CD4-positive, alpha-beta T cell treated with Interleukin-2 at 100 ng/mL for 4 hours (primary cell): ENCODE measurements around the gene MAP3K2.
A peak's percentile ranks its signal among the peaks of the same experiment; 100 is the strongest.
"Not testable (repeated sequence)": the region's sequence is repeated elsewhere in the genome, so short reads cannot be mapped to it uniquely, and the experiment has no call there.

ENCODE experiments used
- DNase-seq: peaks from one replicate; pipeline ENCODE4 v3.0.0-alpha.2; 2020; ENCODE audit warnings: low spot score

The MAP3K2 gene

GRCh38 chr2:127381762-127382161, 6.0 kb downstream of the MAP3K2 start:
- peak; percentile 14 for DNase-seq

- no peak for DNase-seq
Observed at GRCh38 chr2:127379712-127380355, 7.9 kb downstream of the MAP3K2 start.

- DNase-seq, result no peak
Observed at GRCh38 chr2:127378720-127379119, 9.1 kb downstream of the MAP3K2 start.

GRCh38 chr2:127377262-127377661, 10.5 kb downstream of the MAP3K2 start:
- no peak for DNase-seq

DNA sequence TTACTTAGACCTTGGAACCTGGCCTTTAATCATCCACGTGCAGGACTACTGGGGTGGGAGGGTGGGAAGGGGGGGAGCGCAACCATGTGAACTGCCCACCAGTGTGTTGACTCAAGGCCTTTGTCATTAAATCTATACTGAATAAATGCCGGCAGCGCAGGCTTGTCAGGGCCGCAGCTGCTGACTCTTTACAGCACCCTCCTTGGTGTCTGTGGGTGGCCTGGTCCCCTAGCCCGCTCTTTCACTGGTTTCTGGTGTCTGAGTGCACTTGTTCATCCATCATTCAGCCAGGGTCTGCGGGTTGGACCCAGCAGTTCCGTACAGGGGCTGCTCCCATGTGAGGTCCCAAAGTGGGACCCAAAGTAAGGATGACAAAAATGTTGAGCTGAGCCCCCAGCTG, 11.5 kb downstream of the MAP3K2 start:
- DNase-seq, result no peak

GRCh38 chr2:127373362-127374083, 14.3 kb downstream of the MAP3K2 start:
- DNase-seq, result no peak

GRCh38 chr2:127371037-127371436, 16.7 kb downstream of the MAP3K2 start:
- no peak for DNase-seq

DNA sequence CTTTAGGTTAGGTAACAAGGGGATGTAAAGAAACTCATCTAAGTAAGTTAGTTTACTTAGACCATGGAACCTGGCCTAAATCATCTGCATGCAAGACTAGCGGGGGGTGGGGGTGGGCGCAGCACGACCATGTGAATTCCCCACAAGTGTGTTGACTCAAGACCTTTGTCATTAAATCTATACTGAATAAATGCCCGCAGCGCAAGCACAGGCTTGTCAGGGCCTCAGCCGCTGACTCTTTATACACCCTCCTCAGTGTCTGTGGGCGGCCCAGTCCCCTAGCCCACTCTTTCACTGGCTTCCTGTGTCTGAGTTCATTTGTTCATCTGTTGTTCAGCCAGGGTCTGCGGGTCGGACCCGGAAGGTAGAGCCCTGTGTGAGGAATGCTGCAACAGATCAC, 17.8 kb downstream of the MAP3K2 start:
- DNase-seq, result no peak

GRCh38 chr2:127365211-127365643, 22.5 kb downstream of the MAP3K2 start:
- DNase-seq, result no peak

DNA sequence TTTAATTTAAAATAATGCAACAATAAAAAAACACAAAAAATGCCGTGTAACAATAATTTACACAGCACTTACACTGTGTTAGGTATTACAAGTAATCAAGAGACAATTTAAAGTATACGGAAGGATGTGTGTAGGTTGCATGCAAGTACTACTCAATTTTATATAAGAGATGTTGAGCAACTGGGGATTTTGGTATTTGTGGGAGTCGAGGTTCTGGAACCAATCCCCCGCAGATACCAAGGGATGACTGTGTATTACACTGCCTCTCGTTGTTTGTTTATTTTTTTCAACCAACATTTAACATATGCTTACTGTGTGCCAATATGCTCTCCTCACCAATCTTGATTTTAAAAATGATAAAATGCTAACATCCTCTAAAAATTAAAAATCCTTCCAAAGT, 24.8 kb downstream of the MAP3K2 start:
- no peak for DNase-seq

DNA sequence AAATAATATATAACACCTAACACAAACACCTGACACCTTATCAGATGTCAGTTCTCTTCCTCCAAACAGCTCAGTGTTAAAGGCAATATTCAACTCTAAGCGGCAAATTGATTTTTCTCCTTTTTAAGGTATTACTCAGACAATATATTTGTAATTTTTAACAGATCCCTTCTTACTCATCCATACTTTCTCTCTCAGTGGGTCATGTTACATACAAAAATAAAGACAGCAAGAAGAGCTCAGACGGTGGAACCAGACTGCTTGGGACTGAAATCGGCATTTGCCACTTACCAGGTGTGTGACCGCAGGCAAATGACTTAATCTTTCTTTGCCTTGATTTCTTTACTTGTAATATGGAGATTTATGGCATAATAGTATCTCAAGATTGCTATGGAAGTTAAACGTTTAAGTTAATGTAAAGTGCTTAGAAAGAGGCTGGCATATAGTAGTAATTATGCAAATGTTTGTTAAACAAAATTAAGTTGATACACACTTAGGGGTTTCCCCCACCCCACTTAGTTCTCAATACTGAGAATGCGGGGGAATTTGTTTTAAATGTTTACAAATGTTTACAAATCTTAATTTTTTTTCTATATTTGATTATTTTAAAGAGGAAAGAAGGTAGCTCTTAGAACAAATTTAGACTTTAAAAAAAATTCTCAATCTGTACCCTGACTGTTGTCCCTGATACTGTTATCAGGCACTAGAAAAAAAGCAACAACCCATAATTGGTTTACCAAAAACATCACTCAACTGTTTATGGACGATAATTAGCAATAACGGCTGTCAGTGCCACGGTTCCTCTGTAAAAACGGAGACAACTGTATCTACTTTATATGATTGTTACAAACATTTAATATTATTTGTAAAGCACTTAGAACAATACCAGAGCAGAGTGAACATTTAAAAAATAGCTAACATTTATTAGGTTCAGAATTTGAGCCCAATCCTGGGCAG, 25.6 kb downstream of the MAP3K2 start:
- no peak for DNase-seq

- no peak for DNase-seq
Observed at GRCh38 chr2:127360242-127360641, 27.5 kb downstream of the MAP3K2 start.

DNA sequence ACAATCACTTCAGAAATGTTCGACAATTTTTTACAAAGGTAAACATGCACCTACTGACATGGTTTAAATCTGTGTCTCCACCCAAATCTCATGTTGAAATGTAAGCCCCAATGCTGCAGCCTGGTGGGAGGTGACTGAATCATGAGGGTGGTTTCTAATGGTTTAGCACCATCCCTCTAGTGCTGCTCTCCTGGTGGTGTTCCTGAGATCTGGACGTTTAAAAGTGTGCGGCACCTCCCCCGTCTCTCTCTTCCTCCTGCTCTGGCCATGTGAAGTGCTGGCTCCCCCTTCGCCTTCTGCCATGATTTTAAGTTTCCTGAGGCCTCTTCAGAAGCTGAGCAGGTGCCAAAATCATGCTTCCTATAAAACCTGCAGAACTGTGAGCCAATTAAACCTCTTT, 28.3 kb downstream of the MAP3K2 start:
- DNase-seq, result no peak

DNA sequence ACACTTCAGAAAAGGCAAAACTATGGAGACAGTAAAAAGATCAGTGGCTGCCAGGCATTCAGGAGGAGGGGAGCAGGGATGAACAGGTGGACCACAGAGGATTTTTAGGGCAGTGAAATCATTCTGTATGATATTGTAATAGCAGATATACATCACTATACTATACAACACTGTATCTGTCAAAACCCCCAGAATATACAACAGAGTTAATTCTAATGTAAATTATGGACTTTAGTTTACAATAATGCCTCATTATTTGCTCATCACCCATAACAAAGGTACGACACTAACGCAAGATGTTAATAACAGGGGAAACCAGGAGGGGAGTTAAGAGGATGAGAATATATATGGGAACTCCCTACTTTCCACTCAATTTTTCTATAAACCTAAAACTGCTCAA, 28.8 kb downstream of the MAP3K2 start:
- DNase-seq, result no peak

GRCh38 chr2:127358044-127358443, 29.7 kb downstream of the MAP3K2 start:
- no peak for DNase-seq

DNA sequence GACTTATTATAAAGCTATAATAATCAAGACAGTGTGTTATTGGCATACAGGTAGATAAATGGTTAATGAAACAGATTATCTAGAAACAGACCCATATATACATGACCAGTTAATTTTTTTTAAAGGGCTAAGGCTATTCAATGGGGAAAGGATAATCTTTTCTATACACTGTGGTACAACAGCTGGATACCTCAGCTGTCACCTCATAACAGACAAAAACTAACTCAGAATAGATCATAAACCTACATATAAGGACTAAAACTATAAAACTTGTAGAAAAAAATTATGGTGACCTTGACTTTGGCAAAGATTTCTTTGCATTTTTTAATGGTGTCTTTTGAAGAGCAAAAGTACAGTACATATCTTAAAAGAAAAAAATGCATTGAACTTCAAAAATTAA, 30.2 kb downstream of the MAP3K2 start:
- DNase-seq, result no peak

DNA sequence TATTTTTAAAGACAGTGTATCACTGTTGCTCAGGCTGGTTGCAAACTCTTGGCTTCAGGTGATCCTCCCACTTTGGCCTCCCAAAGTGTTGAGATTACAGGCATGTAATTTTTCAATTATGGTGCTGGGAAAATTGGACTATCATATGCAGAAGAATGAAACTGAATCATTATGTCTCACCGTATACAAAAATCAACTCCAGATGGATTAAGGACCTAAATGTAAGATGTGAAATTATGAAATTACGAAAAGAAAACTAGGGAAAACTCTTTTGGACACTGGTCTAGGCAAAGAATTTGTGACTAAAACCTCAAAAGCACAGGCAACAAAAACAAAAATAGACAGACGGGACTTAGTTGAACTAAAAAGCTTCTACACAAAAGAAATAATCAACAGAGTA, 31.2 kb downstream of the MAP3K2 start:
- no peak for DNase-seq

GRCh38 chr2:127355407-127356008, 32.3 kb downstream of the MAP3K2 start:
- peak; percentile 66 for DNase-seq

- DNase-seq, result peak; percentile 10
Observed at GRCh38 chr2:127353873-127354676, 33.7 kb downstream of the MAP3K2 start.

- not testable (repeated sequence) for DNase-seq
Observed at GRCh38 chr2:127353223-127353622, 34.6 kb downstream of the MAP3K2 start.

- no peak for DNase-seq
Observed at GRCh38 chr2:127351603-127352002, 36.2 kb downstream of the MAP3K2 start.
